HS-5 (cell line): ENCODE results near the gene HLF.

Experiments
- DNase-seq: peaks from one replicate; pipeline ENCODE4 v3.0.0-alpha.2; 2012; ENCODE audit warnings: low read depth

HLF gene

DNA sequence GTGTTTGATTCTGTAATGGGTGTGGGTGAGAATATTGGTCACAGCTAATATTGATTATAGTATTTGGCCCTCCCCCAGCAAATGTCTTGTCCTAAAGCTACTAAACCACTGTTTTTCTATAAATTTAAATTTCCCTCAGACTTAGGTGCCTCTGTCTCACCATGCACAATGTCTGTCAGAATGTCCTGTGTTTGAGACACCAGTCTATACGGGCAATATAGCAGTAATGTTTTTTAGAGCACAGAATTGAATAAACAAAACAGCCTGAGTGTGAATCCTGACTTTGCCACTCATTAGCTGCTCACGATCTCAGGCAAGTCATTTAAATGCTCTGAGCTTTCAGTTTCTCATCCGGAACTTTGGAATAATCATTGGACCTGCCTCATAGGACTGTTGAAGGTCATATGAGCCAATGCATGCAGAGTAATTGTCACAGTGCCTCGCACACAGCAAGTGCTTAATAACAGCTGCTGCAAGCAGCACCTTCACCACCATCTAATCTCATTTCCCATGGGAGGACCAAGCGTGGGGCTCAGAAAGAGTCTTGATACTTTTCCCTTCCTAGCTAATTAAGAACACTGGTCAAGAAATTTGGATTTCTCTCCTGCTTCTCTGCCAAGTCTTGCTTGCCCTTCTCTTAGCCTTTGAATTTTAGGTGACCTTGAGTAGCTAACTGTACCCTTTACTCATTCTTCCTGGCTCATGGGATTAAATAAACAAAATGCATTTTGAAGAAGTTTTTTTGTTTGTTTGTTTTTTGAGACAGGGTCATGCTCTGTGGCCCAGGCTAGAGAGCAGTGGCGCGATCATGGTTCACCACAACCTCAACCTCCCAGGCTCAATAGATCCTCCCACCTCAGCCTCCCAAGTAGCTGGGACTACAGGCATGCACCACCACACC, 9.8 kb downstream of the HLF start:
- DNase-seq, result no peak

DNA sequence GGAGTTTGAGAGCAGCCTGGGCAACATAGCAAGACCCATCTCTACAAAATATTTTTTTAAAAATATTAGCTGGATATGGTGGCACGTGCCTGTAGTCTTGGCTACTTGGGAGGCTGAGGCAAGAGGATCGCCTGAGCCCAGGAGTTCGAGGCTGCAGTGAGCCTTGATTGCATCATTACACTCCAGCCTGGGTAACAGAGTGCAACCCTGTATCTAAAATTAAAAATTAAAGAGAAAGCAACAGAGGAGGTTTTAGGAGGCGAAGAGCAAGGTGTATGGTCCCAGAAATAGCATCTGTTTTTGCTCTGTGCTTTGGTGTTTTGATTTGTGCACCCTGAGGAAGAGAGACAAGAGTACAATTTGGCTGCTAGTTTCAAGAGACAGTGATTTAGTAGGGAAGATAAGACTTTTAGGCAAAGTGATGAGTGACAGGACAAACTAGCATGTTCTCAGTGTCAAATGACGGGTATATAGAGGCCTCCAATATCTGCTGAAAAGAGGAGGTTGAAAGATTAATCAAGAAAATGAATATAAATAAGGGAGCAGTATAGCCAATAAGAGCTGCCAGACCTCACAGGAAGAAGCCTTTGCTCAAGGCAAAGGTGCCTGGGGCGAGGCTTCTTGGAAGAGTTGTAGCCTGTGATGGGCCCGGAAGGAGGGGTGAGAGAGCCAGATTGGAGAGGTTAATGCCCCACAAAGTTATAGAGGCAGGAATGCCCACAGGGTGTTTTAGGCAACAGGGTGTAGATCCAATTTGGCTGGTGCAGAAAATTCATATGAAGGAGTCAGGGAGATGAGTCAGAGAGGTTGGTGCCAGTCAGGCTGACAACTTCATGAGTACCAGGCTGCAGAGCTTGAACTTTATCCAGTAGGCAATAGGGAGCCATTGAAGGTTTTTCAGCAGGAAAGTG, 11.4 kb downstream of the HLF start:
- no peak for DNase-seq

DNA sequence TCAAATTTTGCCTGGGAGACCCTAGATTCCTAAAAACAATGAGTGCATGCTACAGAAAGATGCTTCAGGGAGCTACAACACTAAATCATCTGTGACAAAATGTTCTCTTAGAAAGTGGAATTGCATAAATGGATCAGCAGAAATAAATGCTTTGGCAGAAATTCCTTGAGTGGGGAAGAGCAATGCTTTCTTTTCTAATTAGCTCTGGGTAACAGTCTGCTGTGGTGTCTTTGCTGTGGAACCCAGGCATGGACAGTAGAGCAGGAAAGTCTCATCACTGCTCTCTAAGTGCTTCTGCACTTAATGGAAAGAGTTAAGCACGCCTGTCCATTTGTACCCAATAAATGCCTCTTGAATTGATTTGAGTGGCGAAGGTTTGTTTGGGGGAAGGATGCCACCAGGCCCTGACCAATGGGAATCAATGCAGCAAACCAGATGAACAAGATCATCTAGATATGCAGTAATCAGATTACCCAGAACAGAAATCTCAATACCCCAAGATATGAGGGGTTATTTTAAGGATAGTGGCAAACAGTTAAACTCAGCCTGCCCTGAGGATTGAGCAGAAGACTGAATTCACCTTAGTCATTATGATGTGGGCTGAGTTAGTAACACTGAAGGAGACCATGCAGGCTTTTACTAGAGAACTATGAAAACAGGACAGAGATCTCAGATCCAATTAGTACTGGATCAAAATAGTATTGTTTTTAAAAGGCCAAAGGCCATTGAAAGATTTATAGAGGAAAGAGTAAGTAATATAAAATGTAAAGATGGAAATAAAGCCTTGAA, 13.6 kb downstream of the HLF start:
- no peak for DNase-seq

DNA sequence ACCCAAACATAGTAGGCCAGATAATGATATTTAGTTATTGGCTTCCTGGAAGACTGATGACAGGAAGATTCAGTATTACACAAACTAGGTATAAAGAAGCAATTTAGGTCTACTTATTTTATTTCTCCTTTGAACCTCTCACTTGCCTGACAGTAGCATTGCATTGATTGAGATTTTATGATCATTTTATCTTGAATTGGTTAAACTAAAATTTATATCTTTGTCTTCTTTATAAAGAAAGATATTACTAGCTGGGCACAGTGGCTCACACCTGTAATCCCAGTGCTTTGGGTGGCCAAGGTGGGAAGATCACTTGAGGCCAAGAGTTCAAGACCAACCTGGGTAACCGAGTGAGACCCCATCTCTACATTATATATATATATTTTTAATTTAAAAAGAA, 14.4 kb downstream of the HLF start:
- DNase-seq, result no peak

DNA sequence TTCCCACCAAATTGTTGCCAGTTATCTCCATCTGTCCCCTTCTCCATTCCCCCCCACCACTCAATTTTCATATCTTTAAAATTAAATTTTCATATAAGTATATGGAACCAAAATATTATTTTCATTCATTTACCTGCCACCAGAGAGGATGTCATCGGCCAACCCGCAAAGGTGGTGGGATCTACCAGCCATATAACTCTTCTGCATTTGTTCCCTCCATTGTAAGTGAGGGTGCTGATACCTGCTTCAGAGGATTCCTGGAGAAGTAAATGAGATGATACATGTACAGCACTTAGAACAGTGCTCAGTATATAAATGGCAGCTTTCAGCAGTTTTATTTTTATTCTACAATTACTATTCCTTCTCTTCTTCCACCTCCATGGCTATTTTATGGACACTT, 15.0 kb downstream of the HLF start:
- DNase-seq, result no peak

DNA sequence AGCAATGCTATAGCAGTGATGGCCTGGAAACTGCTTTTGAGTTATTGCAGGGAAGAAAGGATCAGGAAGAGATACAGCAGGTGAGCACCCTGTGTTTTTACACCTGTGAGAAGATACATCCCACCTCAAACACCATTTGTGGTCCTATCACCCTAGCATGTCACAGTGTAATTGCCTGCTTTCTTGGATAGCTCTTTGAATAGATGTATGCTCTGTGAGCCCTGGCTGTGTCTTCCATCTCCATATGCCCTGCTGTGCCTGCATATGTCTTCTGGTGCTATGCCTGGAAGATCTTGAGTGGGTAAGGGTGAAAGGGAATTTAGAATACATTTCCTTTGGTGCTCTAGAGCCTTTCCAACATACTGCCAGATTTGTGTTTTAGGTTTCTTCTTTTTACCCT, 15.5 kb downstream of the HLF start:
- no peak for DNase-seq

DNA sequence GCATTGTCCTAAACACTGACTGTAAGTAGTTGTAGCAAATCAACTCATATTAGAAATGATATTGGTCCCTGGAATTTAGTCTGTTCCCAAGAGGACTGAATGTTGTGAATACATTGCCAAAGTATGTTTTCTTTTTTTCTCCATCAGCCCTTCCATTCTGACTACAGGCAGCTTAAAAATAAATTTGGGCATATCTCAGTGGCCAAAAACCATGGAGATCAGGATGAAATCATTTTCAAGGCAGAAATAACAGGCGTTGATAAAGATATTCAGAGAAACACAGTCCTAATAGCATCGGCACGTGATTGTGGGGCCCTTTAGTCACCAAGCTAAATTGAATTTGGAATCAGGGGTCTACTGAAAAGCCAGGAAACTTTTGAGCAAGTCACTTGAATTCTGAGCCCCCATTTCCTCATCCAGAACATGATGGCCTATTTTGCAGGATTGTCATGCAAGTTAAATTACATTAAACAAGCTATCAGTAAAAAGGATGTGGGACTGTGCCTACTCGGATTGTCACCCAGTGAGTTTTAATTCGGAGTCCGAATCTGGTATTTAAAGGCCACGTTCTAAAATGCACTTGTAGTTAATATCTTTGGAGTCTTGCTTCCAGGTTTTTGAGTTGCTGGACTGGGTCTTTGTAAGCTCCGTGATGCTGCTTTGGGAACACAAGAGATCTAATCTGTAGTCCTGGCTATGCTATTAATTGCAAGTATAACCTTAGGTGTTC, 17.1 kb downstream of the HLF start:
- no peak for DNase-seq

DNA sequence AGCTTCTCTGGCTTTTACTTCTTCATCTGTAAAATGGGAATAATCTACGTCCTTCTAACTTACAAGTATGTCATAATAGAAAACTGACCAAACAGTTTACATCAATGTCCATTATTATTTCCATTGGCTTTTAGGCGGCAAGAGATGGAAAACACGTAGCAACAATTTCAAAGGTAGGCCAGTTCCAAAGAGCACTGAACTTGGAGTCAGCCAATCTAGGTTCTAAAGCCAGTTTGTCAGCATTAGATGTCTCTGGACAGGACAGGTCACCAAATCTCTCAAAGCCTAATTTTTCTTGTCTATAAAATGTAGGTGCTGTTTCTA, 17.6 kb downstream of the HLF start:
- no peak for DNase-seq

DNA sequence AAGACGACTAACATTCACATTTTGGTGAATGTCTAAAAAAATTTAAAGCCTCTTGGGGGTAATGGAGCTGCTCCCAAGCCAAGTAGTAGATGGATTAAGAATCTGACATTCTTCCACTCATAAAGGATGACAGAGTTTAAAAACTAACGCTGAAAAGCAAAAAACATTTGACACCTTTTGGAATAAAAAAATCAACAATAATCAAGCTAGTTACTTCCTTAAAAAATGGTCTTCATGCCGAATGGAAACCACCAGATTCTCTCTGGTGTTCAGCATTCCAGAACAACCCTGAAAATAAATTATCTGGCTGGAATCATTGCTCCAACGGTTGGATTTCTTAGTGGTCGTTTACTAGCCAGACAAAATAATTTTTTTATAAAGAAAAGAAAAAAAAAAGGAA, 18.0 kb downstream of the HLF start:
- no peak for DNase-seq

DNA sequence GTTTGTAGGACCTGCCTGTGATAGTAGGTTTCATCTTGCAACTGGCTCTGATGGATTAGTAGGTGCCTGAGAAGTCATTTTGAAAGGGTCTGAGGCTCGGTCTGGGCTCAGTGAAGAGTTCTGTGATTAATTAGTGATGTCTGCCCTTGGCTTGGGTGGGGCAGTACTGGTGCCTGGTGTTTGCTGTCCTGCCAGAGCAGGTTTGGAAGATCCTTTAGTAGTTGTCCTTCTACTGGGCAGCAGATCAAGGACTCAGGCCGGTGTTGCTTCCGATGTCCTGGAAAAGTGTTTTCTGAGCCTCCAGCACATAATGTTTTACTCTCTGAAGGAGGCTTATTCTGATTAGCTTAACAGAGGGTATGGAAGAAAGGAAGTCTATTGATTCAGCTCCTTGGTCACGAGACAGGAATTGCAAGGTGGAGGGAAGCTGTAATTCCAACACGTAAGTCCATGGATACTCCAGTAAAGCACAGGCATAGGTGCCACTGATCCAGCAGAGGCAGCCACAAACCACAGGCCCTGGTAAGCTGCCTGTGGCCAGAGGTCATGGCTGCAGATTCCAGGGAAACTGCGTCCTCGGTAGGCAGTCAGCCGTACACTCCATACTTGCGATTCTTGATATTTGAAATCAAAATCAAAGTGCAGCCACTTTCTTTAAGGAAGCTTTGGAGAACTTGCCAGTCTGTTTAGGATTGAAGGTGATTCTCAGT, 18.7 kb downstream of the HLF start:
- no peak for DNase-seq

DNA sequence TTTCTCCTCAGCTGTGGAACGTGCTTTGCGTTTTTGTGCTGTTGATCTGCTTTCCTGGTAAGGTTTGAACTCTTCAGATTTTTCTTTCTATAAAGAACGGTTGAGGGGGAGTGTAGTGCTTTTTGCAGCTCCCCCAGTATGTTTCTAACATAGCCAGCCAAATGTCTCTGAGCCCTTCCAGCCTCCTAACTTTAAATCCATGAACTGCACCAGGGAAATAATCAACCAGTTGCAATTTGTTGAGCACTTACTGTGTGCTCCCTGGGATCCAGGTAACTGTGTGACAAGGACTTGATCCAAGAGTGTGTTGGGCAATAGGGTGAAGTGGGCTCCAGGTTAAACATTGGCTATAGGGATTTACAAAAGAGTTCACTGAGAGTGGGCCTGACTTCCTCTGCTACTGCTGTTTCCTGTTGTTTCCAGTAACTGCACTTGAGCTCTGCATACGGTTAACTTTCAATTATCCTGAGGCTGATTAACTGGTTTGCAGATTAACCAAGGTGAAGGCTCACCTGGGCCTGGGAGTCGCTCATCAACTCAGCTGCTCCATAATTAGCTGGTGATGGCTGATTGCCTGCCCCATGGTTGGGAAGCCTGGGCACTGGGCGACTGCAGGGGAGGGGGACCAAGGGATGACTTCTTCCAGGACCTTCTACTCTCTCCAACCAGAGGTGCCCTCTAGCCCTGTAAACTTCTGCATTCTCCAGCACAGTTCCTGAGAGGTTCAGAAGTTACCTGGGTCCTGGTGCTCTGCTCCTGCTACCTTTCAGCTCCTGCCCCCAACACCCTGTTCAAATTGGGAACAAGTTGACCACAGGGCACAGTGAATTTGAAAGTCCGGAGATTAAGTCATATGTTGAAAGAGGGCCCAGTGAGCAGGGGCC, 19.5 kb downstream of the HLF start:
- no peak for DNase-seq

DNA sequence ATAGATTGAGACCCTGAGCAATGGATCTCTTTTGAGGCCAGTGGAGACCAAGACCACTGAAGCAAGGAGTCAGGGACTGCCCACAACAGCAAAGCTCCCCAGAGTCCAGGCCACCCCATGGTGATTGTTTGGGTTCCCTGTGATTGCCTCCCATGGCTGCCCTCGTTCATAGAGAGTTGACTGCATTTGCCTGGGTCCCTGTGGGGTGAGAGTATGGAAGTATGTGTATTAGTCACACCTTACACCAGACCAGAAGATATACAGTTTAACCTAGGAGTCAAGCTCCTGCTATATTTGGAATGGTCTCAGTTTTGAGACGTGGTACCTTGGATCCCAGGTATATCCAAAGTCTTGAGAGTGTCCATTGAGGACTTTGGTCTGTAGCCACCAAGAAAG, 20.2 kb downstream of the HLF start:
- no peak for DNase-seq

DNA sequence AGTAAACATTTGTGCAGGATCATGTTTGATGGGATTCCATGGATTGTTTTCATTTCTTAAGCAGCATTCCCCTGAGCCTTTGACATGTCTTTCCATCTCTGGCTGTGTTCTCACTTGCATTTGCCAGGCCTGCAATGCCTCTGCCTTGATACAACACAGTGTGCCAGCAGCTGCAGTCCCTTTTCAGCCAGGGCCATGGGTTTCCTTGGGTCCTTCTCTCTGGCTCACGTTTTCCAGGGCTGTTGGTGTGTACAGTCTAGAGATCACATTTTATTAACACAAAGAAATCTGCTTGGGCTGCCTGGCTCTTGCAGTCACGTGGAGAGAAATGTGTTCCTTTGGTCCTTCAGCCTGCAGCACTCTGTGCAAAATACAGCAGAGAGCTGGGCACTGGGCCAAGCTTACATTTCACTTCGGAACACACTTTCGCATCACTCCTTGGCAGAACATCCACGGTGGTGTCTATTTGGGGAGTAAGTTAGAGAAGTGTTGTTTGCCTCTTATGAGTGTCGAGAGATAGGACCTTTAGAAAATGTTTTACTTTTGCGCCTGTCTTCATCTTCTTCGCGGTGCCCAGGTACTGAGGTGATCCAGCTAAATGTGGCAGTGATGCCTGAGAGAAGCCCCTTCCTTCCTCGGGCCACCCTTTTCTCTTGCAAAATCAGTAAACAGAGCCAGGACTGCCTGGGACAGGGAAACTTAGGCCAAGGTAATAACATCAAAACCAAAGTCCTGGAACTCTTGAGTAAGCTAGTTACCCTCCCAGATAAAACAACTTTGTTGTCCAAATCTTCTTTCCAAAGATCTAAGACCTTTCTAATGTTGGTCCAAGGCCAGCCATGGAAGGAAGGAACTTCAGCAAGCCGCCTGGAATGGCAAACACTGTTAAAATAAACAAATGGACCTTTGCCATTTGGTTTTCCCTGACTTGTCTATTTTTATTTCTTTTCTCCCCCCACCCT, 20.9 kb downstream of the HLF start:
- no peak for DNase-seq

DNA sequence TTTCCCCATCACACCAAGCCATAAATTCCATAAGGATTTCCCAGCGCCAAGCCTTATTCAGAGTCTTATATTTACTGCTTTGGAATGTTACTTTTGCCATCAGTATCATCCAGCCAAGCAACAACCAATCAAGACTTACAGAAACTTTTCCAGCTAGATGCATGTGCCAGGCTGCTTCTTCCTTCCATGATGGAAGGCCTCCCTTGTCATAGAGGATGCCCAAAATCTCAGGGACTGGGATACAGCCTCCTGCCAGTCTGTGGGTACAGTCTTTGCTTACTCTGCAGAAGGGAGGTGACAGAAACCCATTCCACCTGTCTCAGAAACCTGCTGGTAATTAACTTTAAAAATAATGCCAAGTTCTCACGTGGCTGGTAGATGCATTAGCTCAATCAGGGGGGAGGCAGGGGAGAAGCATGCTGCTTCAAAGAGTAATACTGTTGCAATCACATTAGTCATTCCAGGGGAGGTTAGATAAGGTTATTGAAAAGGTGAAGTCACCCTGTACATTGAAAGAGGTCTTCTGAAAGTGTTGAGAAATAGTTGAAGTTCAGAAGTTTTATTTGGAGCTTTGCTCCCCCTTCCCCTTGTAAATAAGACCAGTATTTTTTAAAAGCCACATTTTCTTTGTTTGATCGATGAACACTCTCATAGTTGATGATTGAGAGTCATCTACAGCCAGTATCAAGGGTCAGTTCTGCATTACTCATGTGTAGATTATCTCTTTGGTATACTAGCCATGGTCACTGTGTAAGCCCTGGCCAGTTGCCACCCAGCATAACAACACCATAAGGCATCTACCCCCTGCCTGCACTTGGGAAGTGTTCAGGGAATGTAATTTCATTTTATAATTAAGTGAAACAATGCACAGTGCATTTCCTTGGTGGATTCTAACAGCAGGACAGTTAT, 22.2 kb downstream of the HLF start:
- DNase-seq, result no peak

DNA sequence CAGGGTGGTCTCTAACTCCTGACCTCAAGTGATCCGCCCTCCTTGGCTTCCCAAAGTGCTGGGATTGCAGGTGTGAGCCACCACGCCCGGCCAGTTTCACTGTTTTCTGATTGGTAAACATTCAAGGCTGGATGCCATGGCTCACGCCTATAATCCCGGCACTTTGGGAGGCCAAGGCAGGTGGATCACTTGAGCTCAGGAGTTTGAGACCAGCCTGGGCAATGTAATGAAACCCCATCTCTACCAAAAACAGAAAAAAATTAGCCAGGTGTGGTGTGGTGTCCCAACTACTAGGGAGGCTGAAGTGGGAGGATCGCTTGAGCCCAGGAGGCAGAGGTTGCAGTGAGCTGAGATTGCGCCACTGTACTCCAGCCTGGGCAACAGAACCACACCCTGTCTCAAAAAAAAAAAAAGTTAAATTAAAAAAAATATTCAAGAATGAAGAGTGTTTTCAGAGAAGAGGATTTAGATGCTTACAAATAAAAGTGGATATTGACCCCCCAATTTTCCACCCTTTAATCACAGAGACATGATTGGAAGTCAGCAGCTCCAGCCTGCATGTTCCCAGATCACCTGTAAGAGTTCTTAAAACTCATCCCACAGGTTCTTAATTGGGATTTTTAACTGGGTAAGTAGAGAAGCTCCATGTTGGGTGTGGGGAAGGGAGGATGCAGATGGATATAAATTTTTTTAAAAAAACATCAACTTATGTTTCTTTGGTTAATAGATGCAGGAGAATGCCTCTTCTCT, 23.8 kb downstream of the HLF start:
- no peak for DNase-seq

DNA sequence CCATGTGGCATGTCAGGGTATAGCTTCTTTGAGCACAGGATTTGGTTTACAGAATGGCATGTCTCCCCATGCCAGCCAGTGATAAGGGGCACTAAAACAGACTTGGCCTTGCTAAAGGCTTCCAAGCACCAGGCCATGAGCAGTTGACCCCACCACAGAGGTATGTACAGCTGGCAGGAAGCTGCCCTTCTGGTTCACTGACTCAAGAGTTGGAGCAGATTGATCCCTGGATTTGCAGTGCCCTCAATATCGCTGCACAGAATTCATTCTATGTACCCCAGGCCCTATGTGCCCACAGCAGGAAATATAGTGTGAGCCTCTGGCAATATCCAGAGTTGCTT, 24.3 kb downstream of the HLF start:
- no peak for DNase-seq

DNA sequence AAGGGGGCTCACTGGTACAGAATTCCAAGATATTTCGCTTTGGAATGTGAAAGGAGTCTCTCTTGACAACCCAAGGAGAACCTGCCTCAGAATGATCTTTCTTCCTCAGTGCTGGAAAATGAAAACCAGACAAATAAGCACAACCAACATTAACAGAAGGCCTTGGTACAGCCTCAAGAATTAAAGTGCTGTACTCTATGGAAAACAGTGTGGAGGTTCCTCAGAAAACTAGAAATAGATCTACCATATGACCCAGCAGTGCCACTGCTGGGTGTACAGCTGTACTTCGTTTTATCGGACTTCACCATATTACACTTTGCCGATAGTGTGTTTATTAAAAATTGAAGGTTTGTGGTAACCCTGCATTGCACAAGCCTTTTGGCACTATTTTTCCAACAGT, 25.2 kb downstream of the HLF start:
- no peak for DNase-seq
